ENCODE data around the gene OR10D3. TPM values are rescaled to one million over a fixed set of nuclear protein-coding genes. Genes with fewer than 3 reads are reported as not detected.
"Not testable (repeated sequence)": the region's sequence is repeated elsewhere in the genome, so short reads cannot be mapped to it uniquely, and the experiment has no call there.

OR10D3 gene
- total and polyA plus RNA-seq, 4 donors: not detected

DNA sequence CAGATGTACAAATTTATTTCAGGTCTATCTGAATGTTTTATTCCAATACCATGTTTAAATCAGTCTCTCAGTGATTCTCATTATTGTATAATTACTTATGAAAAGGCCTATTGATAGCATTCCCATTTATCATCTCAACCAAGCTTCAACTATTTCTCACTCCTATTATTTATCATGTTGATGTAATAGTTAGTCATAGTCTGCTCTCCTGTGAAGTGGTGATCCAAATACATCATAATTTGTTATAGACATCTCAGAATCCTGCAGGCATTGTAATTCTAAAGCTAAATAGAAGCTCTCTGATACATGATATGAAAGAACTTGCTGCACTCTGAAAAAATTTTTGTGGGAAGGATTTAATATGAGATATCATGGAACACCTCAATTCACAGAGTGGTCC lies 36.0 kb downstream of the OR10D3 start:
- H3K9ac ChIP-seq (ENCODE audit: insufficient read depth in 1 of 2, low read length in 2 of 2): no peak overlapping the region
- no peaks in the 10 kb centered on the region for H3K9me3 ChIP-seq (ENCODE audit: control insufficient read depth in 4 of 4, insufficient read depth in 3 of 4, low read length in 3 of 4)
- no peaks in the 10 kb centered on the region for H3K4me1 ChIP-seq (ENCODE audit: control insufficient read depth in 5 of 5, insufficient read depth in 5 of 5, low read length in 5 of 5)
- no peaks in the 10 kb centered on the region for H3K36me3 ChIP-seq (ENCODE audit: control insufficient read depth in 4 of 4, insufficient read depth in 4 of 4, low read length in 4 of 4)
- H3K27me3 ChIP-seq (ENCODE audit: control insufficient read depth in 3 of 3, insufficient read depth in 3 of 3, low read length in 2 of 3): no peaks in the 10 kb centered on the region
- TF ChIP-seq, protein P1, sequence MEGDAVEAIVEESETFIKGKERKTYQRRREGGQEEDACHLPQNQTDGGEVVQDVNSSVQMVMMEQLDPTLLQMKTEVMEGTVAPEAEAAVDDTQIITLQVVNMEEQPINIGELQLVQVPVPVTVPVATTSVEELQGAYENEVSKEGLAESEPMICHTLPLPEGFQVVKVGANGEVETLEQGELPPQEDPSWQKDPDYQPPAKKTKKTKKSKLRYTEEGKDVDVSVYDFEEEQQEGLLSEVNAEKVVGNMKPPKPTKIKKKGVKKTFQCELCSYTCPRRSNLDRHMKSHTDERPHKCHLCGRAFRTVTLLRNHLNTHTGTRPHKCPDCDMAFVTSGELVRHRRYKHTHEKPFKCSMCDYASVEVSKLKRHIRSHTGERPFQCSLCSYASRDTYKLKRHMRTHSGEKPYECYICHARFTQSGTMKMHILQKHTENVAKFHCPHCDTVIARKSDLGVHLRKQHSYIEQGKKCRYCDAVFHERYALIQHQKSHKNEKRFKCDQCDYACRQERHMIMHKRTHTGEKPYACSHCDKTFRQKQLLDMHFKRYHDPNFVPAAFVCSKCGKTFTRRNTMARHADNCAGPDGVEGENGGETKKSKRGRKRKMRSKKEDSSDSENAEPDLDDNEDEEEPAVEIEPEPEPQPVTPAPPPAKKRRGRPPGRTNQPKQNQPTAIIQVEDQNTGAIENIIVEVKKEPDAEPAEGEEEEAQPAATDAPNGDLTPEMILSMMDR (IDR thresholded peaks at IDR 0.05; ENCODE audit: control extremely low read depth, extremely low read depth): no peak
- ATAC-seq (ENCODE audit: insufficient read depth, low FRiP score) (no peak), DNase-seq (no peak)
- no peak overlapping the region for H3K4me3 ChIP-seq
- no peak overlapping the region for H3K27ac ChIP-seq (ENCODE audit: low read depth in 1 of 2, low read length in 1 of 2)

DNA sequence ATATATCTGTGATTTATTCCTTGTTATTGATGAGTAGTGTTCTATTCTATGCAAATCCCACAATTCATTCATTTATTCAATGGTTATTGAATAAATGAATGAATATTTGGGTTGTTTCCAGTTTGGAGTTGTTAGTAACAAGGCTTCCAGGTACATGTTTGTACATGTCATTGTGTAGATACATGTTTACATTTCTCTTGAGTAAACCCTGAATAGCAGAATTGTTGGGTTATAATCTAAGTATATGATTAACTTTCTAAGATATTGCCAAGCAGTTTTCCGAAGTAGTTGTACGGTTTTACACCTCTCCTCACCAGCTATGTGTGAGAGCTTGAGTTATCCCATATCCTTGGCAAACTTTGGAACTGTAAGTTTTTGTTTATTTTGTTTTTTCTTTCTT lies 39.3 kb downstream of the OR10D3 start:
- no peaks in the 10 kb centered on the region for H3K4me1 ChIP-seq (ENCODE audit: control insufficient read depth in 5 of 5, insufficient read depth in 5 of 5, low read length in 5 of 5)
- no peaks in the 10 kb centered on the region for H3K9me3 ChIP-seq (ENCODE audit: control insufficient read depth in 4 of 4, insufficient read depth in 3 of 4, low read length in 3 of 4)
- peaks cover 0 to 2% (median 0%) of the 10 kb centered on the region in 3 donors for H3K27me3 ChIP-seq (ENCODE audit: control insufficient read depth in 3 of 3, insufficient read depth in 3 of 3, low read length in 2 of 3)
- TF ChIP-seq, protein P1 (IDR thresholded peaks at IDR 0.05; ENCODE audit: control extremely low read depth, extremely low read depth): no peak
- DNase-seq: no peak
- H3K4me3 ChIP-seq: no peak overlapping the region
- H3K36me3 ChIP-seq (ENCODE audit: control insufficient read depth in 4 of 4, insufficient read depth in 4 of 4, low read length in 4 of 4): no peaks in the 10 kb centered on the region
- ATAC-seq (ENCODE audit: insufficient read depth, low FRiP score): no peak
- WGBS, 2 donors: 71 to 78% methylated on average over 2 of the region's 2 CpGs
- no peak overlapping the region for H3K9ac ChIP-seq (ENCODE audit: insufficient read depth in 1 of 2, low read length in 2 of 2)
- H3K27ac ChIP-seq (ENCODE audit: low read depth in 1 of 2, low read length in 1 of 2): no peak overlapping the region

DNA sequence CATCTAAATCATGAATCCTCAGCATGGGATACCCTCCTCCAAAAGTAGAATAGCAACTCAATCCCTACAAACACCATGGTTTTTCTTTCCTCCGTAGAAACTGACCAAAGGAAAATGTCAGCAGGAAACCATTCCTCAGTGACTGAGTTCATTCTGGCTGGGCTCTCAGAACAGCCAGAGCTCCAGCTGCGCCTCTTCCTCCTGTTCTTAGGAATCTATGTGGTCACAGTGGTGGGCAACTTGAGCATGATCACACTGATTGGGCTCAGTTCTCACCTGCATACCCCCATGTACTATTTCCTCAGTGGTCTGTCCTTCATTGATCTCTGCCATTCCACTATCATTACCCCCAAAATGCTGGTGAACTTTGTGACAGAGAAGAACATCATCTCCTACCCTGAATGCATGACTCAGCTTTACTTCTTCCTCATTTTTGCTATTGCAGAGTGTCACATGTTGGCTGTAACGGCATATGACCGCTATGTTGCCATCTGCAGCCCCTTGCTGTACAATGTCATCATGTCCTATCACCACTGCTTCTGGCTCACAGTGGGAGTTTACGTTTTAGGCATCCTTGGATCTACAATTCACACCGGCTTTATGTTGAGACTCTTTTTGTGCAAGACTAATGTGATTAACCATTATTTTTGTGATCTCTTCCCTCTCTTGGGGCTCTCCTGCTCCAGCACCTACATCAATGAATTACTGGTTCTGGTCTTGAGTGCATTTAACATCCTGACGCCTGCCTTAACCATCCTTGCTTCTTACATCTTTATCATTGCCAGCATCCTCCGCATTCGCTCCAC lies 41.7 kb downstream of the OR10D3 start:
- H3K27me3 ChIP-seq (ENCODE audit: control insufficient read depth in 3 of 3, insufficient read depth in 3 of 3, low read length in 2 of 3); H3K27ac ChIP-seq (ENCODE audit: low read depth in 1 of 2, low read length in 1 of 2): not testable (repeated sequence)
- 46 to 60% methylated on average over 9 of the region's 9 CpGs for WGBS, 2 donors

DNA sequence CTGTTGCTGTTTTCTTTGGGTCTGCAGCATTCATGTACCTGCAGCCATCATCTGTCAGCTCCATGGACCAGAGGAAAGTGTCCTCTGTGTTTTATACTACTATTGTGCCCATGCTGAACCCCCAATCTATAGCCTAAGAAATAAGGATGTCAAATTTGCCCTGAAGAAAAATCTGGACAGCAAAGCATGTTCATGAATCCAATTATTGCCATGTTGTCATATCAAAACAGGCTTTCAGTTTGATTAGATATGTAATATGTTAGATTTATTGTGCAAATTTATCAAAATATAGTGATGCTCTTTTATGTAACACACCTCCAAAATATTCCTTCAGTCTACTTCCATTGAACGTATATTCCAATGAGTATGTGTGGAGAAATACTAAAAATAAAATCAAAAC lies 42.3 kb downstream of the OR10D3 start:
- DNase-seq (no peak), ATAC-seq (ENCODE audit: insufficient read depth, low FRiP score) (no peak)
- Histone ChIP-seq H3K4me1 (ENCODE audit: control insufficient read depth in 5 of 5, insufficient read depth in 5 of 5, low read length in 5 of 5) (no peaks in the 10 kb centered on the region), H3K36me3 (ENCODE audit: control insufficient read depth in 4 of 4, insufficient read depth in 4 of 4, low read length in 4 of 4) (no peaks in the 10 kb centered on the region), H3K9ac (ENCODE audit: insufficient read depth in 1 of 2, low read length in 2 of 2) (no peak overlapping the region), H3K9me3 (ENCODE audit: control insufficient read depth in 4 of 4, insufficient read depth in 3 of 4, low read length in 3 of 4) (peaks cover 0 to 2% (median 0%) of the 10 kb centered on the region in 4 donors), H3K27me3 (ENCODE audit: control insufficient read depth in 3 of 3, insufficient read depth in 3 of 3, low read length in 2 of 3) (peaks cover 0 to 2% (median 0%) of the 10 kb centered on the region in 3 donors), H3K27ac (ENCODE audit: low read depth in 1 of 2, low read length in 1 of 2) (no peak overlapping the region), H3K4me3 (no peak overlapping the region)
- TF ChIP-seq, protein P1 (IDR thresholded peaks at IDR 0.05; ENCODE audit: control extremely low read depth, extremely low read depth): no peak
- 84 to 95% methylated on average over 1 of the region's 1 CpG for WGBS, 2 donors

More for the DNA sequence above, 41.7 kb downstream of the OR10D3 start:
- not testable (repeated sequence) for H3K9me3 ChIP-seq (ENCODE audit: control insufficient read depth in 4 of 4, insufficient read depth in 3 of 4, low read length in 3 of 4); H3K4me1 ChIP-seq (ENCODE audit: control insufficient read depth in 5 of 5, insufficient read depth in 5 of 5, low read length in 5 of 5); ATAC-seq (ENCODE audit: insufficient read depth, low FRiP score); H3K9ac ChIP-seq (ENCODE audit: insufficient read depth in 1 of 2, low read length in 2 of 2); H3K36me3 ChIP-seq (ENCODE audit: control insufficient read depth in 4 of 4, insufficient read depth in 4 of 4, low read length in 4 of 4); H3K4me3 ChIP-seq
- DNase-seq: peak in 2 of 3 donors; percentile 2 to 3
